Stimulated activated memory B cell treated with anti-CD40 and anti-IgM and Interleukin-4, amounts not matched to agents 10 μg/mL and 1 μg/mL and 100 μg/mL, for 72 hours (primary cell): ENCODE data around the gene MAP3K21.

Experiments
- ATAC-seq: fragments of 150-1000 bp; cut with Tn5 transposase; 2 replicates; pipeline ENCODE4 v1.10.0; 2021
- H3K27ac Mint-ChIP-seq: one replicate; pipeline ENCODE4 v1.8.0; 2022; ENCODE audit warnings: mild to moderate bottlenecking, mixed read lengths
- H3K27me3 Mint-ChIP-seq: one replicate; pipeline ENCODE4 v1.8.0; 2022; ENCODE audit warnings: mixed read lengths
- H3K36me3 Mint-ChIP-seq: one replicate; pipeline ENCODE4 v1.8.0; 2022; ENCODE audit warnings: mixed read lengths
- H3K4me1 Mint-ChIP-seq: one replicate; pipeline ENCODE4 v1.8.0; 2022; ENCODE audit warnings: mixed read lengths
- H3K4me3 Mint-ChIP-seq: one replicate; pipeline ENCODE4 v1.8.0; 2022; ENCODE audit warnings: mild to moderate bottlenecking, moderate library complexity, mixed read lengths
- H3K9me3 Mint-ChIP-seq: one replicate; pipeline ENCODE4 v1.8.0; 2022; ENCODE audit warnings: mixed read lengths

The MAP3K21 gene

GRCh38 chr1:233383984-233384383 lies 56.5 kb downstream of the MAP3K21 start:
- peaks cover 3% of the 10 kb centered on the region for H3K9me3 Mint-ChIP-seq
- H3K27ac Mint-ChIP-seq = no peak overlapping the region
- peaks cover 13% of the 10 kb centered on the region for H3K36me3 Mint-ChIP-seq
- H3K4me1 Mint-ChIP-seq = peaks cover 4% of the 10 kb centered on the region
- H3K4me3 Mint-ChIP-seq = no peak overlapping the region
- peaks cover 5% of the 10 kb centered on the region for H3K27me3 Mint-ChIP-seq
- no peak for ATAC-seq

DNA sequence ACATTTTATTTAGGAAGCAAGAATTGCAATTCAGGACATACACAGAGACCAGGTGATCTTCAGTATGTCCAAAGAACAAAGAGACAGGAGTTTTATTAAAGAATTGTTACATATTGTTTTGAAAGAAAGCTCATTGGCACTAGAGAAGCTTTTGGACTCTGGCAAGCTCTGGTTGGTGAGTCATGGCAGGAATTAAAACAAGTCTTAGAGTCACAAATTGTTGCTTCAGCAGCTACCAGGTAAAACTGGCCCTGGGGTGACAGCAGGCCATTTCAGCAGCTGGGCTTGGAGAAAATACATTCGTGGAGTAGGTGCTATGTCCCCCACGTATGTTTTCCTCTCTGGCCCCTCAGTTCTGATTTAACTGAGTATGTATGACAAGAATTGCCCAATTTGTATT lies 58.8 kb downstream of the MAP3K21 start:
- peaks cover 3% of the 10 kb centered on the region for H3K9me3 Mint-ChIP-seq
- H3K4me1 Mint-ChIP-seq = no peaks in the 10 kb centered on the region
- H3K36me3 Mint-ChIP-seq = peaks cover 13% of the 10 kb centered on the region
- H3K27me3 Mint-ChIP-seq = peaks cover 17% of the 10 kb centered on the region
- no peak overlapping the region for H3K27ac Mint-ChIP-seq
- H3K4me3 Mint-ChIP-seq = no peak overlapping the region
- no peak for ATAC-seq

DNA sequence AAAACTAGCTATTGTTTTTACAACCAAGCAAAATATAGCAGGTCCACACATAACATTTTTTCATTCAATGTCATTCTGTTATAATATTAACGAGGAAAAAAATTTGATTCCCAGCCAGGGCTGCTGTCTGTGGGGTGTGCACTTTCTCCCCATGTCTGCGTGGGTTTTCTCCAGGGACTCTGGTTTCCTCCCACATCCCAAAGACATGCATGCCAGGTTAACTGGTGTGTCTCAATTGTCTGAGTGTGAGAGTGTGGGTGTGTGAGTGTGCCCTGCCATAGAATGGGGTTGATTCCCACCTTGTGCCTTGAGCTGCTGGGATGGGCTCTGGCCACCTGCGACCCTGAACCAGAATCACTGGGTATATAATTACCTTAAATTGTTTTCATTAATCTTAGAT lies 60.1 kb downstream of the MAP3K21 start:
- H3K4me3 Mint-ChIP-seq = no peak overlapping the region
- peaks cover 7% of the 10 kb centered on the region for H3K36me3 Mint-ChIP-seq
- H3K4me1 Mint-ChIP-seq = no peaks in the 10 kb centered on the region
- peaks cover 24% of the 10 kb centered on the region for H3K27me3 Mint-ChIP-seq
- no peak overlapping the region for H3K27ac Mint-ChIP-seq
- ATAC-seq = no peak
- H3K9me3 Mint-ChIP-seq = peaks cover 3% of the 10 kb centered on the region

DNA sequence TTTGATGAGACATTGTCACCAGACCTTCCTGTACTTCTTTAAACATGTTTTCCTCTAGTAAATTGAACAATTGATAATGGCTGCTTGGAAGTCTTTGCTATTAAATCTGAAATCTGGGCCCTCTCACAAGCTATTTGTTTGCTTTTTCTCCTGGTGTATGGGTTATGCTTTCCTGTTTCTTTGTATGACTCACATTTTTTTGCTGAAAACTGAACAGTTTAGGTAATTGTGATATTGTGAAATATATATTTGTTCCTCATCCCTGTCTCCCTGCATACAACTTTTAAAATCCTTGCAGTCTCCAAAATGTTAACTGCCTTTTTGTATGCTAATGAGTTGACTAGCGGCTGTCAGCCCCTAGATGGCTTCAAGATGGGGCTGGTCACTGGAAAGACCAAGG lies 61.6 kb downstream of the MAP3K21 start:
- no peak for ATAC-seq
- Mint-ChIP-seq H3K9me3 (no peaks in the 10 kb centered on the region), H3K36me3 (no peaks in the 10 kb centered on the region), H3K4me3 (no peak overlapping the region), H3K4me1 (no peaks in the 10 kb centered on the region), H3K27ac (no peak overlapping the region), H3K27me3 (peaks cover 38% of the 10 kb centered on the region)

- no peak overlapping the region for H3K4me3 Mint-ChIP-seq
- no peaks in the 10 kb centered on the region for H3K4me1 Mint-ChIP-seq
- ATAC-seq = no peak
- H3K27ac Mint-ChIP-seq = no peak overlapping the region
- peaks cover 38% of the 10 kb centered on the region for H3K27me3 Mint-ChIP-seq
- H3K9me3 Mint-ChIP-seq = no peaks in the 10 kb centered on the region
- no peaks in the 10 kb centered on the region for H3K36me3 Mint-ChIP-seq
These were observed 62.4 kb downstream of the MAP3K21 start for GRCh38 chr1:233389893-233390292.

DNA sequence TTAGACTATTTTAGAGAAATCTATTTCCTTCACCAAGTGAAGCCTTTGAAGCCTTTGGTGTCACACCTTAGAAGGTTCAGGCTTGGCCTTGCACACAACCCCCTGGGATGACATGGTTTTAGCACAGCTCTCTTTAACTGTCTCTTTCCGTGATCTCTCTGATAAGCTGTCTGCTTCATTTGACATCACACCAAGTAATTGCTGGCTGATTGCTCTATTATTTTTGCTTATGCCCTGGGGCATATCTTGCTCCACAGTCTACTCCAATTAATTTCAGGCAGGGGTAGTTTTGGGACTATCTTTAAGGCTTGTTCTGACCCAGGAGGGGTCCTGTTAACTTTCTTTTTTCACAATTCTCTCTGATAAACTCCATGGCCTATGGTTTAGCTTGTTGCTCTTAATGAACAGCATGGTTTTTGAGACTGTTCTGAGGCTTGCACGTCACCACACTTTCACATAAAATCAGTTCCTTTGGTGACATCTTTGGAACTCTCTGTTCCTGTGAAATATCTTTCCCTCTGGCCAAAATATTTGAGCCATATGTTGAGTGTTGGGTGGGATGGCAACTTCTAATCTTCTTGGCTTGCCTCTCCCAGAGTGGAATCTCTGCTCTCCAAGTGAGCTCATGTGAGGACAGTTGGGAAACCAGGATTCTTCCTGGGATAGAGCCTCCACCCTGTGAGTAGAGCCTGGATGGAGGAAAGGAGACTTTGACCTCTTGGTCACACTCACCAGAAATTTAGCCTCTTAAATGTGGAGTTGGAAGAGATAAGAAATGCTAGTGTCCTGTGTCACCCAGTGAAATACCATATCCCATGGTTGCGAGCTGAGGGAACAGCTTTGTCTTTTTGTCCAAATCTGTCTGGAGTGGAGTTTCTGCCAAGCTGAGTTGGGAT lies 63.6 kb downstream of the MAP3K21 start:
- Mint-ChIP-seq H3K27me3 (peaks cover 42% of the 10 kb centered on the region), H3K36me3 (no peaks in the 10 kb centered on the region), H3K4me1 (no peaks in the 10 kb centered on the region), H3K9me3 (no peaks in the 10 kb centered on the region), H3K27ac (no peak overlapping the region), H3K4me3 (no peak overlapping the region)
- no peak for ATAC-seq

DNA sequence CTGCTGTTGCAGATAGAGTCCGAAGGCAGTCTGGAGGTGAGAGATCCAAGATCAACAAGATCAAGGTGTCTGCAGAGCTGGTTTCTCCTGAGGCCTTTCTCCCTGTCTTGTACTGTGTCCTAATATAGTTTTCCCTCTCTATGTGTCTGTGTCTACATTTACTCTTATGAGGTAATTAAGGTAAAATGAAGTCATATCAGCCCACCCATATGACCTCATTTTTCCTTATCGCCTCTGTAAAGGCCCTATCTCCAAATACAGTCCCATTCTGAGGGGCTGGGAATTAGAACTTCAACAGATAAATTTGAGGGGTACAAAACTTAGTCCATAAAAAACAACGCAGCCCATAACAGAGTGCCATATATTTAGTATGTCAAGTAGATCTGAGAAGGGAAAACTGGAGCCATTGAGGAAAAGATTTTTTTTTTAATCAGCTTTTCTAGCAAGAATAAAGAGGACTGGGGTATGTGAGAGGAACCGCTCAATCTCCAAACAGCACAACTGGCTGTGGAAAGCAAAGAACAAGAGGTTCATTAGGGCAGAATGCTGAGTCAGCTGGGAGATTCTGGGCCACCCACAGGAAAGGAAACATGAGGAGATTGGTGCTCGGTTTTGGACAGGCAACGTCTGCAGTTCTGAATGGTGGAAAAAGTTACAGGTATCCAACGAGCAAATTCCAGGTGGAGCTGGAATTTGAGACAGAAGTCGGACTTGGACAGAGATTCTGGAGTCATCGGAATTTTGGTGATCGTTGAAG lies 65.7 kb downstream of the MAP3K21 start:
- no peaks in the 10 kb centered on the region for H3K4me1 Mint-ChIP-seq
- H3K27me3 Mint-ChIP-seq = peaks cover 54% of the 10 kb centered on the region
- H3K4me3 Mint-ChIP-seq = no peak overlapping the region
- no peaks in the 10 kb centered on the region for H3K9me3 Mint-ChIP-seq
- no peak overlapping the region for H3K27ac Mint-ChIP-seq
- ATAC-seq = no peak
- no peaks in the 10 kb centered on the region for H3K36me3 Mint-ChIP-seq

DNA sequence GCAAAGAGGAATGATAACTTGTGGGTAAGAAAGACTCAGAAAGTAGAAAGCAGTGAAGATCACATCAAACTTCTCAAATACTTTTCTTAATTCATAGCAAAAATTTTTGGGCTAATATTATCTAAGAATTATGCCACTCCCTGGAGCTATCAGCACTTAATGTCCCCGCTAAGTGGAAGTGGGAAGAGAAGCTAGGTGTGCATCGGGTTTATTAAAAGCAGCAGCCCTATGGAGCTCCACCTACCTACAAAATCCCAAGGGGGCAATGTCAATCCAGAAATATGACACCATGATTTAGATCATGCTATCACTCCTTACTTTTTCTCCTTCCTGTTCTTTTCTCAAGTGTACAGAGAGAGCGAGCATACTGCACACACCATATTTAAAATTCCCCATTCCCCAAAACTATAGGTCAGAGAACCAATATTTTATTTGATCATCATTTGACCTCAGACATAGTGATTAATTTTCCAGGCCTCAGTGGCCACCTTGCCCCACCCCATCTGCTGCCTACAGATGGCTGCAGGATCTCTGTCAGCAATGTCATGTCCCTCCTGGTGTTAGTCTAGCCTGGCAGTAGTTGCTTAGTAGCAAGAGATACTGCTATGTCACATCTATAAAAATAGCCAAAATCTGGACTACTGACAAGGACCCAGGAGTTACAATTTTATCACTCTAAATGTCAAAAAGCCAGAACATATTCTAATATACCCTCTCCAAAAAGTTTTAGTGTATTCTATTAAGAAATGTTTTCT lies 66.6 kb downstream of the MAP3K21 start:
- no peaks in the 10 kb centered on the region for H3K9me3 Mint-ChIP-seq
- H3K4me1 Mint-ChIP-seq = no peaks in the 10 kb centered on the region
- H3K27me3 Mint-ChIP-seq = peaks cover 47% of the 10 kb centered on the region
- no peak for ATAC-seq
- no peaks in the 10 kb centered on the region for H3K36me3 Mint-ChIP-seq
- no peak overlapping the region for H3K27ac Mint-ChIP-seq
- H3K4me3 Mint-ChIP-seq = no peak overlapping the region

- Mint-ChIP-seq H3K36me3 (no peaks in the 10 kb centered on the region), H3K27ac (no peak overlapping the region), H3K4me3 (no peak overlapping the region), H3K4me1 (no peaks in the 10 kb centered on the region), H3K27me3 (peaks cover 42% of the 10 kb centered on the region), H3K9me3 (no peaks in the 10 kb centered on the region)
- ATAC-seq = no peak
These were observed 67.6 kb downstream of the MAP3K21 start for GRCh38 chr1:233394860-233395717.

GRCh38 chr1:233395863-233396646 lies 68.5 kb downstream of the MAP3K21 start:
- Mint-ChIP-seq H3K4me3 (no peak overlapping the region), H3K4me1 (no peaks in the 10 kb centered on the region), H3K9me3 (no peaks in the 10 kb centered on the region), H3K36me3 (no peaks in the 10 kb centered on the region), H3K27ac (no peak overlapping the region), H3K27me3 (peaks cover 40% of the 10 kb centered on the region)
- ATAC-seq = no peak

DNA sequence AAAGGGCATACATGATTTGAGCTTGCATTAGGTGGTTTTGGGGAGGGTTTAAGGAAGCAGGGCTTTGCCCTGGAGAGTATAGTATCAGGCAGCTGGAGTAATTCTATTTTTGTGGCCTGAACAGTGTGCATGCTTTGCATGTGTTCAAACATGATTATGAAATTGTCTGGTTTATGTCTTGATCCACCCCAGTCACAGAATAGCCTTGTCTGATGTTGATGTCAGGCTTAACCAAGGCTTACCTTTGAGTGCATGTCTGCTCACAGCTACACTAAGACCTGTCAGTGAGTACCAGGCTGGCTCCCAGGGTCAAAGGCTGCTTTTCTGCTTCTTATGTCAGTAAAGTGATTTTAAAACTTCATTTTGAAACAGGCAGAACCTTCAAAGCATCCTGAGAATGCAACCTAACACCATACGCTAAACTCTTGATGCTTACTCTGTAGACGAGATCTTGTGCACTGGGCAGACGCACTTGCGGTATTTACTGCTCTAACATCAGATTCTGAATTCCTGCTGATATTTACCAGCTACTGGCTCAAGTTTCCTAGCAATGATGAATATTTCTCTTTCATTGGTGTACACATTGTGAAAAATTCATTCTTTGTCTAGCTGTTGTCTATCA lies 78.9 kb downstream of the MAP3K21 start:
- H3K4me1 Mint-ChIP-seq = no peaks in the 10 kb centered on the region
- H3K4me3 Mint-ChIP-seq = no peak overlapping the region
- H3K36me3 Mint-ChIP-seq = no peaks in the 10 kb centered on the region
- peaks cover 14% of the 10 kb centered on the region for H3K27me3 Mint-ChIP-seq
- peaks cover 11% of the 10 kb centered on the region for H3K9me3 Mint-ChIP-seq
- ATAC-seq = no peak
- H3K27ac Mint-ChIP-seq = no peak overlapping the region

- no peak overlapping the region for H3K4me3 Mint-ChIP-seq
These were observed 79.6 kb downstream of the MAP3K21 start for GRCh38 chr1:233406994-233407631.

GRCh38 chr1:233409540-233409939 lies 82.0 kb downstream of the MAP3K21 start:
- Mint-ChIP-seq H3K36me3 (no peaks in the 10 kb centered on the region), H3K4me1 (no peaks in the 10 kb centered on the region), H3K27ac (no peak overlapping the region), H3K9me3 (peaks cover 8% of the 10 kb centered on the region), H3K27me3 (no peaks in the 10 kb centered on the region), H3K4me3 (no peak overlapping the region)
- no peak for ATAC-seq

More at GRCh38 chr1:233406994-233407631, 79.6 kb downstream of the MAP3K21 start:
- Mint-ChIP-seq H3K36me3 (no peaks in the 10 kb centered on the region), H3K27ac (no peak overlapping the region), H3K4me1 (no peaks in the 10 kb centered on the region), H3K27me3 (peaks cover 7% of the 10 kb centered on the region), H3K9me3 (peaks cover 11% of the 10 kb centered on the region)
- no peak for ATAC-seq
